CD14-positive monocyte (primary cell): ENCODE data around the gene NCKAP1. TPM values are rescaled to one million over a fixed set of nuclear protein-coding genes. Genes with fewer than 3 reads are reported as not detected.

Experiments
- DNase-seq, 3 donors: peaks; one replicate each; pipeline ENCODE4 v3.0.0-alpha.2; 2011 to 2022
- H2AFZ ChIP-seq: 2 replicates; pipeline ENCODE4 v1.6.0; 2012; ENCODE audit warnings: mild to moderate bottlenecking, low read depth, low read length, inconsistent platforms; ENCODE audit not compliant: insufficient read depth, poor library complexity, severe bottlenecking
- H3K27ac ChIP-seq, 2 donors: 1 replicate in 1 of 2; 2 replicates in 1 of 2; pipeline ENCODE4 v1.5.1; 2012 to 2013; ENCODE audit warnings: low read length in 2 of 2, control low read depth in 1 of 2, inconsistent platforms in 1 of 2, low read depth in 1 of 2, mild to moderate bottlenecking in 1 of 2
- H3K27me3 ChIP-seq, 2 donors: one replicate each; pipeline versions ENCODE4 v1.6.0 to v1.6.1; 2011 to 2013; ENCODE audit warnings: low read length in 2 of 2; ENCODE audit not compliant: control insufficient read depth in 2 of 2, insufficient read depth in 2 of 2
- H3K36me3 ChIP-seq, 2 donors: replicated peaks in 1 of 2; 1 replicate in 1 of 2; 2 replicates in 1 of 2; pipeline versions ENCODE4 v1.5.1 to v1.6.1; 2012 to 2013; ENCODE audit warnings: low read length in 2 of 2, control low read depth in 1 of 2, inconsistent platforms in 1 of 2, mild to moderate bottlenecking in 1 of 2; ENCODE audit not compliant: insufficient read depth in 2 of 2, control insufficient read depth in 1 of 2
- H3K4me1 ChIP-seq, 2 donors: 1 replicate in 1 of 2; 2 replicates in 1 of 2; pipeline versions ENCODE4 v1.5.1 to v1.6.1; 2012 to 2013; ENCODE audit warnings: low read length in 2 of 2, control low read depth in 1 of 2, inconsistent platforms in 1 of 2, mild to moderate bottlenecking in 1 of 2, moderate library complexity in 1 of 2; ENCODE audit not compliant: insufficient read depth in 2 of 2, control insufficient read depth in 1 of 2
- H3K4me2 ChIP-seq: replicated peaks from 2 replicates; pipeline ENCODE3; 2012; ENCODE audit warnings: low read length, moderate library complexity, mild to moderate bottlenecking; ENCODE audit not compliant: poor library complexity, severe bottlenecking; ENCODE audit errors: extremely low read depth
- H3K4me3 ChIP-seq, 3 experiments: fragments of 200-600 bp in 1 of 3; sonication (generic) in 1 of 3; replicated peaks in 1 of 3; 1 replicate in 2 of 3; 2 replicates in 1 of 3; pipeline ENCODE4 v1.5.1; 2011 to 2013; ENCODE audit warnings: low read length in 3 of 3, mild to moderate bottlenecking in 3 of 3, control low read depth in 2 of 3, low read depth in 2 of 3, inconsistent platforms in 1 of 3, moderate library complexity in 1 of 3
- H3K79me2 ChIP-seq: 2 replicates; pipeline ENCODE4 v1.6.0; 2012; ENCODE audit warnings: mild to moderate bottlenecking, control low read depth, inconsistent platforms, low read length, moderate library complexity; ENCODE audit not compliant: insufficient read depth
- H3K9ac ChIP-seq: 2 replicates; pipeline ENCODE4 v1.6.0; 2017; ENCODE audit warnings: low read length, mild to moderate bottlenecking; ENCODE audit not compliant: insufficient read depth, poor library complexity, severe bottlenecking
- H3K9me3 ChIP-seq, 2 donors: replicated peaks in 1 of 2; 1 replicate in 1 of 2; 2 replicates in 1 of 2; pipeline versions ENCODE4 v1.5.1 to v1.6.1; 2012 to 2013; ENCODE audit warnings: low read length in 2 of 2, control low read depth in 1 of 2; ENCODE audit not compliant: control insufficient read depth in 1 of 2, insufficient read depth in 1 of 2
- H4K20me1 ChIP-seq: 2 replicates; pipeline ENCODE4 v1.6.0; 2012; ENCODE audit warnings: mild to moderate bottlenecking, low read length, control low read depth, moderate library complexity; ENCODE audit not compliant: insufficient read depth
- H3K27ac Mint-ChIP-seq, 7 donors: one replicate each; pipeline ENCODE4 v1.8.0; 2020; ENCODE audit warnings: mild to moderate bottlenecking in 7 of 7, mixed read lengths in 7 of 7, moderate library complexity in 6 of 7, inconsistent platforms in 2 of 7
- H3K27me3 Mint-ChIP-seq, 3 donors: one replicate each; pipeline ENCODE4 v1.8.0; 2021 to 2022; ENCODE audit warnings: low read depth in 3 of 3, mild to moderate bottlenecking in 3 of 3, mixed read lengths in 3 of 3, moderate library complexity in 3 of 3, inconsistent platforms in 1 of 3
- H3K36me3 Mint-ChIP-seq, 2 donors: one replicate each; pipeline ENCODE4 v1.8.0; 2020; ENCODE audit warnings: mixed read lengths in 2 of 2, inconsistent platforms in 1 of 2, mild to moderate bottlenecking in 1 of 2
- H3K4me1 Mint-ChIP-seq: one replicate; pipeline ENCODE4 v1.8.0; 2020; ENCODE audit warnings: mild to moderate bottlenecking, mixed read lengths
- H3K4me3 Mint-ChIP-seq, 2 donors: one replicate each; pipeline ENCODE4 v1.8.0; 2020; ENCODE audit warnings: mild to moderate bottlenecking in 2 of 2, mixed read lengths in 2 of 2, moderate library complexity in 1 of 2
- H3K9me3 Mint-ChIP-seq, 7 donors: one replicate each; pipeline ENCODE4 v1.8.0; 2020 to 2022; ENCODE audit warnings: mixed read lengths in 7 of 7, mild to moderate bottlenecking in 6 of 7, moderate library complexity in 6 of 7, inconsistent platforms in 2 of 7
- WGBS: methylation state at CpG from one replicate; pipeline ENCODE4 v1.1.5; 2013; ENCODE audit warnings: missing lambda C conversion rate; ENCODE audit not compliant: insufficient coverage; 5-methylcytosine and 5-hydroxymethylcytosine counted together
- intact Hi-C, 2 donors: fragments of 100-400 bp; cut with micrococcal nuclease; formaldehyde crosslinking; loops; one replicate each; pipeline versions ENCODE4 v1.15.0 to v1.15.1; 2023
- polyA plus RNA-seq, 3 donors: library from polyadenylated mRNA; depleted of rRNA in 1 of 3; unstranded in 2 of 3; stranded (reverse) in 1 of 3; fragments of 300-500 nt in 2 of 3; fragments of >200 nt in 1 of 3; fragmentation: Illumina TruSeq in 2 of 3; gene quantifications; 1 replicate in 2 of 3; 2 replicates in 1 of 3; pipeline ENCODE4 v1.2.3, GENCODE V29; 2012 to 2021
- TF ChIP-seq, protein P1 (sequence below): fragments of 200-600 bp; IDR thresholded peaks from one replicate; pipeline ENCODE4 v1.8.0; 2022; ENCODE audit warnings: antibody characterized with exemption, mild to moderate bottlenecking

Gene NCKAP1
- polyA plus RNA-seq, 3 donors: 0.01 TPM; not detected in 2

DNA sequence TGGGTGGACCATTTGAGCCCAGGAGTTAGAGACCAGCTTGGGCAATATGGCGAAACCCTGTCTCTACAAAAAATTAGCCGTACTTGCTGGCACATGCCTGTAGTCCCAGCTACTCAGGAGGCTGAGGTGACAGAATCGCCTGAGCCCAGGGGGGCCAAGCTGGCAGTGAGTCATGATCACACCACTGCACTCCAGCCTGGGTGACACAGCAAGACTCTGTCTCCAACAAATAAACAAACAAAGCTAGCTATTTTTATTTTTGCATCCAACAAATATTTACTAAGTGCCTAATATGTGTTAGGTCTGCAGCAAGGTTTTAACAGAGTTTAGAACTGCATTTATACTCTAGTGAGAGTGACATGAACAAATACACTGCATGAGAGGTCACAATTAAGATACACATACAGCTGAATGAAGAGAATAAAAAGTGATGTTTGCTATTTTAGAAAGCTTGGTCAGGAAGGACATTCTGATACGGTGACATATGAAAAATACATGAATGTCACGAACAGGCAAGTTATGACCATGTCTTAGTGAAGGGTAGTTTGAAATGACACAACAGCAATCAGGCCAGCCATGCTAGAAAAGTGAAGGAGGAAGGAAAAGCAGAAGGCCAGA is 88.6 kb downstream of the NCKAP1 start:
- Histone ChIP-seq H3K9me3 (no peaks in the 10 kb centered on the region), H3K4me1 (no peaks in the 10 kb centered on the region), H3K4me2 (no peak overlapping the region), H3K27me3 (no peaks in the 10 kb centered on the region), H3K36me3 (no peaks in the 10 kb centered on the region), H3K4me3 (no peak overlapping the region), H2AFZ (no peak overlapping the region), H4K20me1 (no peaks in the 10 kb centered on the region), H3K9ac (no peak overlapping the region), H3K79me2 (no peaks in the 10 kb centered on the region), H3K27ac (no peak overlapping the region)
- H3K4me1 Mint-ChIP-seq: no peaks in the 10 kb centered on the region
- H3K27ac Mint-ChIP-seq: no peak overlapping the region
- 87% methylated on average over 5 of the region's 5 CpGs for WGBS
- H3K9me3 Mint-ChIP-seq: no peaks in the 10 kb centered on the region
- intact Hi-C loops: no loop called here
- H3K4me3 Mint-ChIP-seq: no peak overlapping the region
- no peaks in the 10 kb centered on the region for H3K36me3 Mint-ChIP-seq
- DNase-seq: no peak
- H3K27me3 Mint-ChIP-seq: no peaks in the 10 kb centered on the region
- TF ChIP-seq, protein P1, sequence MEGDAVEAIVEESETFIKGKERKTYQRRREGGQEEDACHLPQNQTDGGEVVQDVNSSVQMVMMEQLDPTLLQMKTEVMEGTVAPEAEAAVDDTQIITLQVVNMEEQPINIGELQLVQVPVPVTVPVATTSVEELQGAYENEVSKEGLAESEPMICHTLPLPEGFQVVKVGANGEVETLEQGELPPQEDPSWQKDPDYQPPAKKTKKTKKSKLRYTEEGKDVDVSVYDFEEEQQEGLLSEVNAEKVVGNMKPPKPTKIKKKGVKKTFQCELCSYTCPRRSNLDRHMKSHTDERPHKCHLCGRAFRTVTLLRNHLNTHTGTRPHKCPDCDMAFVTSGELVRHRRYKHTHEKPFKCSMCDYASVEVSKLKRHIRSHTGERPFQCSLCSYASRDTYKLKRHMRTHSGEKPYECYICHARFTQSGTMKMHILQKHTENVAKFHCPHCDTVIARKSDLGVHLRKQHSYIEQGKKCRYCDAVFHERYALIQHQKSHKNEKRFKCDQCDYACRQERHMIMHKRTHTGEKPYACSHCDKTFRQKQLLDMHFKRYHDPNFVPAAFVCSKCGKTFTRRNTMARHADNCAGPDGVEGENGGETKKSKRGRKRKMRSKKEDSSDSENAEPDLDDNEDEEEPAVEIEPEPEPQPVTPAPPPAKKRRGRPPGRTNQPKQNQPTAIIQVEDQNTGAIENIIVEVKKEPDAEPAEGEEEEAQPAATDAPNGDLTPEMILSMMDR: no peak

DNA sequence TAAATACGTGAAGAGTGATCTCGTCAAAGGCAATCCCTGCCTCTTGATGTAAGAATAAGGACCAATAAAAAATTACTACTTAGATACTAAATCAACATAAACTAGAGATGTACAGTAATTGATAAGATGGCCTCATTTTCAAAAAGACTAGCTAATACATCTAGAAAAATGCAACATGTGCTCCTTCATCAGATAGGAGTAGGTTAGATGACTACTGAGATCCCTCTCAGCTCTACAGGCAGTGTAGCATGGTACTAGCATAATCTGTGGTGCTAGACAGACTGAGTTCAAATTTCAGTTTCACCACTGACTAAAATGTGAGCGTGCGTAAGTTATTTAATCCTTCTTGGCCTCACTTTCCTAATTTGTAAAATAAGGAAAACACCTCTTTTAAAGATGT is 89.2 kb downstream of the NCKAP1 start:
- Histone ChIP-seq H3K27me3 (no peaks in the 10 kb centered on the region), H3K36me3 (no peaks in the 10 kb centered on the region), H3K9ac (no peak overlapping the region), H3K4me1 (no peaks in the 10 kb centered on the region), H3K9me3 (no peaks in the 10 kb centered on the region), H3K4me2 (no peak overlapping the region), H3K27ac (no peak overlapping the region), H4K20me1 (no peaks in the 10 kb centered on the region), H3K79me2 (no peaks in the 10 kb centered on the region), H3K4me3 (no peak overlapping the region), H2AFZ (no peak overlapping the region)
- TF ChIP-seq, protein P1: no peak
- H3K36me3 Mint-ChIP-seq: no peaks in the 10 kb centered on the region
- intact Hi-C loops: no loop called here
- no peak overlapping the region for H3K27ac Mint-ChIP-seq
- H3K9me3 Mint-ChIP-seq: no peaks in the 10 kb centered on the region
- DNase-seq: no peak
- no peaks in the 10 kb centered on the region for H3K4me1 Mint-ChIP-seq
- no peaks in the 10 kb centered on the region for H3K27me3 Mint-ChIP-seq
- WGBS: no CpG with 5 or more reads among the region's 4 CpGs
- no peak overlapping the region for H3K4me3 Mint-ChIP-seq
